Suppressor macrophage treated with lipopolysaccharide for 1 hour (primary cell): ENCODE results near the gene DAB2IP.
"Not testable (repeated sequence)": the region's sequence is repeated elsewhere in the genome, so short reads cannot be mapped to it uniquely, and the experiment has no call there.

ENCODE experiments used
- DNase-seq, 3 donors: peaks; one replicate each; pipeline ENCODE4 v3.0.0-alpha.2; 2020 to 2022

DAB2IP gene

GRCh38 chr9:121780177-121781040 is 129.0 kb downstream of the DAB2IP start:
- DNase-seq: no peak

- DNase-seq: no peak
These were observed 129.7 kb downstream of the DAB2IP start for GRCh38 chr9:121781145-121781548.

- DNase-seq: no peak
These were observed 130.4 kb downstream of the DAB2IP start for GRCh38 chr9:121781701-121782464.

GRCh38 chr9:121782514-121783110 is 131.2 kb downstream of the DAB2IP start:
- no peak for DNase-seq

- DNase-seq: no peak
These were observed 131.7 kb downstream of the DAB2IP start for GRCh38 chr9:121783111-121783510.

GRCh38 chr9:121783521-121784507 is 132.4 kb downstream of the DAB2IP start:
- DNase-seq: no peak

- no peak for DNase-seq
These were observed 133.4 kb downstream of the DAB2IP start for GRCh38 chr9:121784731-121785411.

GRCh38 chr9:121785673-121786542 is 134.5 kb downstream of the DAB2IP start:
- DNase-seq: no peak

GRCh38 chr9:121786543-121786948 is 135.1 kb downstream of the DAB2IP start:
- no peak for DNase-seq

GRCh38 chr9:121786998-121787422 is 135.6 kb downstream of the DAB2IP start:
- DNase-seq: no peak

GRCh38 chr9:121788686-121789366 is 137.4 kb downstream of the DAB2IP start:
- no peak for DNase-seq

- no peak for DNase-seq
These were observed 139.4 kb downstream of the DAB2IP start for GRCh38 chr9:121790841-121791240.

- not testable (repeated sequence) for DNase-seq
These were observed 141.0 kb downstream of the DAB2IP start for GRCh38 chr9:121792476-121792875.

GRCh38 chr9:121794334-121794733 is 142.9 kb downstream of the DAB2IP start:
- not testable (repeated sequence) for DNase-seq

- DNase-seq: no peak
These were observed 145.6 kb downstream of the DAB2IP start for GRCh38 chr9:121797081-121797480.

- no peak for DNase-seq
These were observed 147.5 kb downstream of the DAB2IP start for GRCh38 chr9:121798941-121799340.

- DNase-seq: no peak
These were observed 148.9 kb downstream of the DAB2IP start for GRCh38 chr9:121800376-121800775.

- no peak for DNase-seq
These were observed 150.1 kb downstream of the DAB2IP start for GRCh38 chr9:121801579-121801978.

GRCh38 chr9:121802753-121803152 is 151.3 kb downstream of the DAB2IP start:
- DNase-seq: no peak
